ENCODE data around the gene FAM118B.

Gene FAM118B

GRCh38 chr11:126176853-126177470 is 34.6 kb upstream of the FAM118B start:
- no peak for DNase-seq
- TF ChIP-seq POLR2A (IDR thresholded peaks at IDR 0.05; ENCODE audit: low read length) (no peak), GATA1 (IDR thresholded peaks at IDR 0.05; ENCODE audit: low read depth, low read length) (no peak)

- no peak for TF ChIP-seq POLR2A (IDR thresholded peaks at IDR 0.05; ENCODE audit: low read length)
- TF ChIP-seq GATA1 (IDR thresholded peaks at IDR 0.05; ENCODE audit: low read depth, low read length), result no peak
- no peak for DNase-seq
These were observed 29.4 kb upstream of the FAM118B start for GRCh38 chr11:126181939-126182730.

GRCh38 chr11:126182787-126183445 is 28.7 kb upstream of the FAM118B start:
- no peak for DNase-seq
- TF ChIP-seq GATA1 (IDR thresholded peaks at IDR 0.05; ENCODE audit: low read depth, low read length) (no peak), POLR2A (IDR thresholded peaks at IDR 0.05; ENCODE audit: low read length) (no peak)

GRCh38 chr11:126185259-126186024 is 26.1 kb upstream of the FAM118B start:
- DNase-seq, result no peak
- TF ChIP-seq GATA1 (IDR thresholded peaks at IDR 0.05; ENCODE audit: low read depth, low read length), result no peak
- TF ChIP-seq POLR2A (IDR thresholded peaks at IDR 0.05; ENCODE audit: low read length), result no peak

GRCh38 chr11:126186025-126186698 is 25.4 kb upstream of the FAM118B start:
- no peak for TF ChIP-seq POLR2A (IDR thresholded peaks at IDR 0.05; ENCODE audit: low read length)
- no peak for TF ChIP-seq GATA1 (IDR thresholded peaks at IDR 0.05; ENCODE audit: low read depth, low read length)
- no peak for DNase-seq

GRCh38 chr11:126186708-126187529 is 24.7 kb upstream of the FAM118B start:
- TF ChIP-seq GATA1 (IDR thresholded peaks at IDR 0.05; ENCODE audit: low read depth, low read length) (no peak), POLR2A (IDR thresholded peaks at IDR 0.05; ENCODE audit: low read length) (no peak)
- DNase-seq, result no peak

GRCh38 chr11:126188332-126189108 is 23.1 kb upstream of the FAM118B start:
- no peak for DNase-seq
- TF ChIP-seq GATA1 (IDR thresholded peaks at IDR 0.05; ENCODE audit: low read depth, low read length) (no peak), POLR2A (IDR thresholded peaks at IDR 0.05; ENCODE audit: low read length) (no peak)

- TF ChIP-seq GATA1 (IDR thresholded peaks at IDR 0.05; ENCODE audit: low read depth, low read length) (no peak), POLR2A (IDR thresholded peaks at IDR 0.05; ENCODE audit: low read length) (no peak)
- DNase-seq, result no peak
These were observed 22.3 kb upstream of the FAM118B start for GRCh38 chr11:126189109-126189929.

- DNase-seq, result no peak
- TF ChIP-seq POLR2A (IDR thresholded peaks at IDR 0.05; ENCODE audit: low read length) (no peak), GATA1 (IDR thresholded peaks at IDR 0.05; ENCODE audit: low read depth, low read length) (no peak)
These were observed 20.8 kb upstream of the FAM118B start for GRCh38 chr11:126190792-126191191.

- DNase-seq, result no peak
These were observed 20.1 kb upstream of the FAM118B start for GRCh38 chr11:126191379-126192073.

More at GRCh38 chr11:126191379-126192073, 20.1 kb upstream of the FAM118B start:
- no peak for TF ChIP-seq POLR2A (IDR thresholded peaks at IDR 0.05; ENCODE audit: low read length)
- TF ChIP-seq GATA1 (IDR thresholded peaks at IDR 0.05; ENCODE audit: low read depth, low read length), result no peak
